ENCODE results near the gene CMTM7.
"Not testable (repeated sequence)": the region's sequence is repeated elsewhere in the genome, so short reads cannot be mapped to it uniquely, and the experiment has no call there.

- not testable (repeated sequence) for TF ChIP-seq MAFK (IDR thresholded peaks at IDR 0.05; ENCODE audit: low read depth, low read length); SIX5 (IDR thresholded peaks at IDR 0.05; ENCODE audit: low read depth, low read length); KDM5A (IDR thresholded peaks at IDR 0.05; ENCODE audit: low read length)
These were observed 2.1 kb upstream of the CMTM7 start for GRCh38 chr3:32389577-32389976.
